Amniotic epithelial cell (primary cell): ENCODE measurements around the gene SOX6.

Experiments used
- DNase-seq: peaks from one replicate; pipeline ENCODE4 v3.0.0-alpha.2; 2010; ENCODE audit warnings: low read depth

SOX6 gene

DNA sequence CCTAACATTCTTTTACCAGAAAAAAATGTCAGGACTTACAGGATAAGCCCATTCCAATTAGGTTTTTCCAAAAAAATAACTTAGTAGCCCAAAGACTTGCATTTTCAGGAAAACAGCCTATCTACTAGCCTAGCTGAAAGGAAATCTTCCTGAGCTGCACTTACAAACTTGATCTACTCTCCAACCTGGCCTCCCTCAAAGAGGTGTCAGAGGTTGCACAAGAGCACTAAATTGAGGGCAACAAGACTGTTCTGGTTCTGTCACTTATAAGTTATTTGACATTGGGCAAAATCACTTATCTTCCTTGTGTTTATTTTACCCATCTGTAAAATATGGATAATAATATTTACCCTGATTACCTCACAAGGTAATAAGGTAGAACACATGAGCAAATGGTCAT lies 7.9 kb upstream of the SOX6 start:
- DNase-seq, result no peak

DNA sequence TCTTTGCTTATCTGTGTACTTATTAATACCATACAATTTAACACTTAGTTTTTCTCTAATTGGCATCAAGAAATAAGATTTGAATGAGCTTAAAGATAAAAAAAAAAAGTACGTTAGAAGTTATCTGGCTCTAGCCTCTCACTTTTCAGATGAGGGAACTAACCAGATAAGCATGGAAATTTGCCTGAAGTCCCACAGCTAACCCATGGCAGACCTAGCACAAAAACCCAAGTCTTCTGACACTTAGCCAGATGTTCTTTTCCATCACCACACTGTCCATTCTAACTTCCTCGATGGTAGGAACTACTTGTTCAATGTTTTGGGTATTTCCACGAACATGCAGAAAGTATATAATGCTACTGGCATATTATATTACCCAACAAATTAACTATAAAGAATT lies 7.4 kb upstream of the SOX6 start:
- no peak for DNase-seq

DNA sequence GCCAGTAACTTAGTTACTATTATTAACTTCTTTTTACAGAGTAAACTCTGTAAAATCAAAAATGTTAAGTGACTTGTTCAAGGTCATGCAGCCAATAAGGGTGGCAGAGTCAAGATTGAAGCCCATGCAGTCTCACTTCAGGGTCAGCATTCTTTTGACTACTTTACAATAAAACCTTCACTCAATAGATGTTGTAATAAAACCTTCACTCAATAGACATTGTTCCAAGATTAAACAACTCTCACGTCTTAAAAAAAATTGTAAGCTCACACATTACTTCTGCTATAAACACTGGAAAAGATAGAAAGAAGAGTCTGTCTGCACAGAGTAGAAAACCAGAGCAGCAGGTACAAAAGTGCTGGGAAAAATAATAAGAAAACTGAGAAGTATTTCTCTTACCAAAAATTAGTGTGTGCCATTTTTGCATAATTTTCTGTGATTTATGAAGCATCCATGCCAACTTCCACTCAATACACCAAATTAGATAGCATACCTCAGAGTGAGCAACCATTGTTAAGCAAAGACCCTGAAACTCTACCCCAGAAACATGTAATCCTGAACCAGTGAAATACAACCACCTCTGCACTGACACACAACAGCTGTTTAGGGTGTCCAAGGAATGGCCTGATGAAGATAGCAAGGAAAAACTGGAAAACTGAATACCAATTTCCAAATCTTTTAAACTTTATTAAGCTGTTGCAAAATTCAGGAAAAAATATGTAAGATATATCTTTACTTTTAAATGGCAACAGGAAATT lies 4.9 kb upstream of the SOX6 start:
- no peak for DNase-seq

DNA sequence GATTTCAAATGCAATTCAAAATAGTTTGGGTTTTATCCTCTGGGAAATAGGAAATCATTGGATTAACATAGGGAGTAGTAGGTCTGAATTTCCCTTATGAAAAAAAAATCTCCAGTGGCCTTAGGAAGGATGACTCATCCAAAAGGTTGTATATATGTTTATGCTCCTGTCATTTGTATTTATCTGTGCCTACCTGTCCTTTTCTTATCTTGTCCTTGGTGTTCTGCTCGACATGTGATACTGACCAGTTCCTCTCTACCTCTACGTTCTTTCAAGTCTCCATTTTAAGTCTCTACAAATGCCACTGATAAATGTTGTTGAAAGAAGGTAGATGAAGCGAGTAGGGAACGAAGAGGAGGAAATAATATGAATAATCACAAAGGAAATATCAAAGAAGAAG lies 3.0 kb upstream of the SOX6 start:
- DNase-seq, result no peak

DNA sequence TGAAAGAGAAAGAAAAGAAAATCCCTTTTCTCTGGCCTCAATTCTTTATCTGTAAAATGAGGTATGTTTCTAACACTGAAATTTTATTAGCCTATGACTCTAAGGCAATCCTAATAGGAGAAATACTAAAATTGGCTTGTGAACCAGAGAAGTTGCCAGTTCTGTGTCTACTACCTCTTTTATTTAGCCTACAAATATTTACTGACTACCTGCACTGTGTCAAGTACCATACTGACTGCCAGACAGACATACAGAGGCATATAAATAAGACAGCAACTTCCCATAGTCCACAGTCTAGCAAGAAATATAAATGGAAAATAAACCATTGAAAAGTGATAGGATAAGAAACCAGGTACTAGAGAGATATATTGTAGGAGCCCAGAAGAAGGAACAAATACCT lies 2.4 kb upstream of the SOX6 start:
- DNase-seq, result no peak

DNA sequence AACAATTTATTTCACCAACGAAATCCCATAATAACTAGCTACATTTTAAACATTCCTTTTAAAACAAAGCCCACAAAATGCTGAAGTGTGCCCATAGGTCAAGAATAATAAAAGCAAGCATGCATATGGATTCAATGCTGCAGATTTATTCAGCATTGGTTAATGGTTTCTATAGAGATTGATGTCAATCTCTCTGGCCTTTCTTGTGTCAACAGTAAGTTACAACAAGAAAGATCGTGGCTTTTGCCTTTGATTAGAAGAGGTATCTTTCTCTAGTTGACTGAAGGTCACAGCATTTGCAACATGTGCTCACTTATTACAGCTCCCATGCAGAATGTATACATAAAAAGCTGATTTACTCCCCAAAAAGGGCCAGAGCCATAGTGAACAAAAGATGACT lies 1.4 kb upstream of the SOX6 start:
- DNase-seq, result no peak

DNA sequence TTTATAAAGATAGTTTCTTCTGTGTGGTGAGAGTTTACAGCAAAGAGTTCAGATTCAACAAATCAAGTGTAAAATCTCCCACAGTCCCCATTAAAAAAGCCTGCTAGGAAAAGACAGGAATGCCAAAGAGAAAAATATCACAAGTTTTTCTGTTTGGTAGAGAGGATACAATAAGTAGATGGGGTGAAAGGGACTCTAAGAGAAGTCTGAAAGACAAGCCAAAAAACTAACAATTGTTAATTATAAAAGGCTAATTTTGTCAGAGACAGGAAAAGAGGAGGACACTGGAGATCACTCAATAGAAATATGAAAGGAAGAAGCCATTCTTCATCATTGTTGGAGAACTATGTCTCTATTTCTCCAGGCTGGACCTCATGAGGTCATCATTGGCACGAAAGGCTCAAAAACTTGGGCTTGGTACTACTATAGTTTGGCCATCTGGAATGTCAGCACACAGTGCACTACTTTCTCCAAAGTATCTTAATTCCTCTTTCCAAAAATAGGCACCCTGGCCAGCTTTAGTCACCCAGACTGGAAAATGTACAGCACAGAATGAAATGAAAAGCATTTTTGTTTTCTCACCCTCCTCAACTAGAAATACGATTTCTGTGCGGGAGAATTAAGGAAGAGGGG lies 531 bp upstream of the SOX6 start:
- peak; percentile 2 for DNase-seq

DNA sequence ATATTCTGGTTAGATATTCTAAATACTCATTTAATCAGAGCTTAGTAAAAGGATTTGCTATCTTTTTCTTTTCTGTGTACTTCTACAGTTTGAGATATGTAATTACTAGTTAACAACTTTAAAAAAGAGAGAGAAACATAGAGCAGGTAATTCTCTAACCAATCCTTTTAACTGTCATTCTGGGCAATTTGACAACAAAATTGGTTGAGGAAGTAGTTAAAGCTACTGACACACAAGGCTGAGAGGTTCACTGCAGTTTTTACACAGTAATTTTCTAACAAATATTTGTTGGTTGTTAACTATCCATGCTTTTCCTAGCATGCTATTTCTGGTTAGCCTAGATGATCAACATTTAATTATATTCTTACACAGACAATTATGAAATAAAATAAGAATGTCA lies 3.6 kb downstream of the SOX6 start:
- no peak for DNase-seq

DNA sequence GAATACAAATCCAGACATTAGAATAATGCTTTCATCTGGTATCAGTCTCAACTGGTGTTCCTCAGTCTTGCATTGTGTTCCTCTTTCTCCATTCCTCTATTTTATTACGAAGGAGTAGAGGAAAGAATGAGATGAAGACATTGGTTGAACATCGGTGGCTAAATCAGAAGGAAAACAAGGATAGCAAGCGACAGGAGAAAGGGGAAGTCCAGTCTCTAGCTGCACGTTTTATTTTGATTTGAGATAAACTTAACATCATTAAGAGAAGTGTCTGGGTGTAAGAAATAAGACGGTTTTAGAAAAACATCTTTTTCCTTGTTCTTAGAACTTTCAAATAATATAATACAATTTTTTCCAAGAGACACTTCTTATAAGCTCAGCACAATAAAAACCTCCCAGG lies 6.2 kb downstream of the SOX6 start:
- no peak for DNase-seq

DNA sequence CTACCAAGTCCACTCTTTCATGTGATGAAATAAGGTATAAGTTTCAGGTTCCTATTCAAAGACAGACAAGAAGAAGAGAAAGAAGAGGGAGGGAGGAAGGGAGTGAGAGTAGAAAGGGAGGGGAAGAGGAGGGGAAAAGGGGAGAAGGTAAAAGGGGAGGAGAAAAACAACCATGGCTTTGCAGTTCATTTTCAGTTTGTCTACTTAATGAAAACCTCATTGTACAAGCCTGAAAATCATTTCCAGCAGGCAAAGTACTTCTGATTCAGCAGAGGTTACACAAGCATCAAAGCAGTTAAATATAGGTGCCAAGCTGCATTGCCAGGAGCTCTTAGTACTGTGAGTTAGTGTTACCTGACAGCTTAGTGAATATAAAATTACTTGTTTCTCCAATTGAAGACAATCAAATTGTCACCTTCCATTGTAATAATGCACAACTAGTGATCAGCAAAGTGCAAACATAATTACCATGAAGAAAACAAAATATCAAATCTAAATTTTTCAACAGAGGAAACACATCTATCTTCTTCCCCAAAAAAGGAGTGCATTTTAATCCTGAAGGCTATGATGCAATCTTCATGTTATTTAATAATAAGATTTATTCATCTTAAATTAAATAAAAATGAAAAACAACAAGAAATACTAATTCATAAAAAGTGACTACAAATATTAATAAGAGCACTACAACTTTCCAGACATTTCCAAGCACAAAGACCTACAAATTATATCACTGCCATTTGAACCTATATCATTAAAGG lies 8.2 kb downstream of the SOX6 start:
- peak; percentile 15 for DNase-seq

DNA sequence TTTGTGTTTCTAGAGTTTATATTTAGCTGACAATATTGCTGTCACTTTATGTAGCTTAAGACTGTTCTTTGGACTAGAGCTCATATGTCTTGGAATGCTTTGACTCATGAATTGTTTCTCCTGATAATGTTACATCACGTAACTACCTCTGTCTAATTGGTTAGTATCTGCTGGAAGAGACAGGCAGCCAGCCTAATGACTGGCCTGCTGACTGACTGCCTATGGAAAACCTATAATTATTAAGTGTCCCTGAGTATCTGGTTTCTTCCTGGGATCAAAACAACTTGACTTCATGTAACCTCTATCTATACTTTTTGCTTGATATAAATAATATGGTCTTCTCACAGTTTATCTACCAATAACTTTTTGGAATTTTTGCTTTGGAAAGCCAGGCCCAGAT lies 9.4 kb downstream of the SOX6 start:
- peak; percentile 47 for DNase-seq

DNA sequence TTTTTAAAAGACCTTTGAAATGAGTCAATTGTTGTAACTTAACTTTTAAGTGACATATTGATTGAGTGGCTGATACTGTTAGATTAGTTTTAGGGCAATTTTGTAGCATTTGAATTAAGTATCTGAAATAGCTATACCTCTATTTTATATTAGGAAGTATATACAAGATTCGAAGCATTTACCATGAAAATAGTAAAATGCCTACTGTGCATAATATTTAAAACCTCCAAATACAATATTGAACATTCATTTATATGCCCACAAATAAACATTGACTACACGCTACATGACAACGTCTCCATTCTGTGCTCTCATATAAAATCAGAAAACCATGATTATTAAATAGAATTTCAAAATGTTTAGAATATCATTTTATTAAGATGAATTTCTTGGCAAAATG lies 14.5 kb downstream of the SOX6 start:
- no peak for DNase-seq

DNA sequence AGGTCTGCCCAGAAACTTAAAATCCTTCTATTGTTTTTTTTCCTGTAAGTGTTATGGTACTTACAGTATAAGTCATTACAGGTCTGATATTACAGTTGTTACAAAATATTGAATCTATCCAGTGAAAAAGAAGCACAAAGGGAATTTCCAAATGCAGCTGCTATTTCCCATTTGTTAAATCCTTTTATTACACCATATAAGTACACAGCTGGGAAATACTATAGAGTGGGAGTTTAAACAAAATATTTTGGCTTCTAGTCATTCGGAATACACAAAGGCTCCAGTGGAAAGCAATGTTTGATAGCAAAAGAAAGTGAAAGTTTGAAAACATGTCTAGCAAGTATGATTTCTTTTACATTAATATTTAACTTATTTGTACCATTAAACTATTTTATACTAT lies 18.0 kb downstream of the SOX6 start:
- DNase-seq, result peak; percentile 59

DNA sequence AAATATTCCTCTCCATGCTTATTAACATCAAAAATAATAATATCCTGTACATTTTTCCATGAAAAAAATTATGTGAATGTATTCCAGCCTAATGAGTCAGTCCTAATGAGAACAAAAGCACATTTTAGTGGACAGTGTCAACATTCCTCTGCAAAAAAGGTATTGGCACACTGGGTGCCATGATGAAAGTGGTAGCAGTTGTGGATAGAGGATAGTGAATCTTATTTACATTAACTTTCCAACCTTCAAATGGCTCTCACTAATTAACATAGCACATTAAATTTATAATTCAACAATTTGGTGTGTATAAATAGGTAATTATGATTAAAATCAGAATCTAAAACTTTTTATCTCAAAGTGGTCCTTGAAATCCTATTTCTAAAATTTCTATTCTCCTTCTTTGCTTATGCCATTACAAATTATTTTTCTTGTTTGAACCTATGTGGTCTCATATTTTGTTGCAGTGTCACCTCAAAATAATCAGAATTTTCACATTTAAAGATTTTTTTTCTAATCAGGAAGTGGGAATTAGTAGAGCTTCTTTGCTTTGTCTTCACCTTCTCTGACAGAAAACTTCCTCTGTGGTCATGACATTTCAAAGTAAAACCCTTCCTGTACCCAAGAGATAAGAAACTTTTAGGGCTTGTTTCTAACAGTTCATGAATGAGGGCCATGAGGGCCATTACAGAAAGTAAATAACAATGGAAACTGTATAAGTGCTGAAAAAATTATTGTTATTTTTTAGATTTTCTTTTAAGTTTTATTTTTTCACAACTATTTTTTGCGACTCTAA lies 18.7 kb downstream of the SOX6 start:
- DNase-seq, result no peak

DNA sequence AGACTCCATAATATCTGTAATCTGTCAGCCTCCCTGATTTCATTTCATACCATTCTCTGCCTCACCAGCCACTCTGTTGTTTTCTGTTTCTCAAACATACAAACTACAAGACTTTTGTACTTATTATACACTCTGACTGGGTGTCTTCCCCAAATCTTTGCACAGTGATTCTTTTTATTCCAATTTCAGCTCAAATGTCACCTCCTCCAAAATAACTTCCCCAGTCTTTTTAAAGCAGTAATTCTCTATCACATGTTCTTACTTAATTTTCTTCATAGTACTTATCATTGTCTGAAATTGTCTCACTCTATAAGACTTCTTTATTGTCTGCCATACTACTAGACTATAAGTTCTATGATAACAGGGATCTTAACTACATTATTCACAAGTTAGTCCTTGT lies 19.6 kb downstream of the SOX6 start:
- DNase-seq, result no peak

DNA sequence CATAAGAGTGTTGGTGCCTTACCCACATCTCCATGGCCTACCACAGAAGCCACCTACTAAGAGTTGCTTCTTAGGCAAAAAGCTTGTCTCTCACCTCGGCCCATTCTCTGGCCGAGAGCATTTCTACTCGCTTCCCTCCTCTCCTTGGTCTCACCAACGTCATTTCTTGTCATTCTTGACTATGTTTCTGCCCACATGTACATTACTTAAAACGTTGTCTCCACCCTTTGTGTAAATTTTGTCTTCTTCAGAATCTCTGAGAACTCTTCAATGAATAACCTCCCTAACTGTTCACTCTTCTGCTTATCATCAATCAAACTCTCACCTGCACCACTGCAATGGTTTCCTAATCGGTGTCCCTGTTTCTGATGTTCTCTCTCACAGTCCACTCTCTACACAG lies 20.1 kb downstream of the SOX6 start:
- DNase-seq, result no peak

DNA sequence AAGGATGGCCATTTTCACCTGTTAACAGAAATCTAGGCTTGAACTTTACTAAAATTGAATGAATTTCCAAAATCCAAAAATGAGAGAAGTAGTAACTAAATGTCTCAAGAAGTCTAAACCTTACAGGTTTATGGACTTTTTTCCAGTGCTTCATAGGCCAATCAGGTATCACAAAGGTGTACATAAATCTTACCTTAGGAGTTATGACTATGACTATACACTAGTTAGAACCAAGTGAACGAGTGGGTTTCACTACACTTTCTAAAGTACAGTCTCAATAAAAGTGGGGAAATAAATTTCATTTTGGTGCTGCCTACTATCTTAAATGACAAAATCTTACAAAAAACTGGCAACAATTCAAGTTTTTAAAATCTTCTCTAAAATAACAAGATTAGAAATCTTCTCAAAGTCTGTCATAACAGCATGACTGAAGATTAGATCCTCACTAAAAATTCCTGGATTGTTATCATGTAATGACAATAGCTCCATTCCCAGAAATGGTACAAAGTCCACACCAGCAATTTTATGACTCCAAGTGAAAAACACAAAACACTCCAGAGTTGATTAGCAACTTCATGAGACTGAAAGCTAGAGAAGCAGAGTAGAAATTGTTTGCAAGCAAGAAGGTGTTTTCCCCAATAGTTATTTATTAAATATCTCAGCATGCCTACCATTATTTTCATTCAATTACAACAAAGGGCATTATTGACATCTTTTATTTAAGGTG lies 20.9 kb downstream of the SOX6 start:
- DNase-seq, result no peak

DNA sequence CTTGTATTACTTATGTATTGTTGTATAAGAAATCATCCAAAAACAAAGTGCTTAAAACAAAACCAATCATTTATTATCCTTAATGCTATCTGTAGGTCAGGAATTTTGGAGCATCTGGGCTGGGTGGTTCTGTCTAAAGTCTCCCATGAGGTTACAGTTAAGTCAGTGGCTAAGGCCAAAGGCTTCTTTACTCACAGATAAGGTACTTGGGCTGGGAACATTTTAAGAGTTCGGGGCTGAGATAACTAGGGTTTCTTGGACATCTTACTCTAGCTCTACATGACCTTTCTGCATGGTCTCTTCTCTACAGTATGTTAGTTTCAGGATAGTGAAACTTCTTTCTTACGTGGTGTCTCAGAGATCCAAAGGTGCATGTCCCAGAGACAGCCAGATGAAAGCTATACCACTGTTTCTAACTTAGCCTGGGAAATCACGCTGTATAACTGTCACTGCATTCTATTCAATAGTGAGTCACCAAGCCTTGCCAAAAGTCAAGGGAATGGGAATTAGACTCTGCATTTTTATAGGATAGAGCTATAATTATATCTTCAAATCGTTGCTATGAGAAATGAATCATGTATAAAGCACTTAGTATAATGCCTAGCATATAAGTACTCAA lies 29.6 kb downstream of the SOX6 start:
- DNase-seq, result no peak

DNA sequence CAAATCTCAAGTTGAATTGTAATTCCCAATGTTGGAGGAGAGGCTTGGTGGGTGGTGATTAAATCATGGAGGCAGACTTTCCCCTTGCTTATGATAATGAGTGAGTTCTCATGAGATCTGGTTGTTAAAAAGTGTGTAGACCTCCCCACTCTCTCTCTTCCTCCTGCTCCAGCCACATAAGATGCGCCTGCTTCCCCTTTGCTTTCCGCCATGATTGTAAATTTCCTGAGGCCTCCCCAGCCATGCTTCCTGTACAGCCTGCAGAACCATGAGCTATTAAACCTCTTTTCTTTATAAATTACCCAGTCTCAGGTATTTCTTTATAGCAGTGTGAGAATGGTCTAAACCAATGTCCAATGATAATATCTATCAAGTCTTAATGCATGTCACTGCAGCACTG lies 34.2 kb downstream of the SOX6 start:
- no peak for DNase-seq

DNA sequence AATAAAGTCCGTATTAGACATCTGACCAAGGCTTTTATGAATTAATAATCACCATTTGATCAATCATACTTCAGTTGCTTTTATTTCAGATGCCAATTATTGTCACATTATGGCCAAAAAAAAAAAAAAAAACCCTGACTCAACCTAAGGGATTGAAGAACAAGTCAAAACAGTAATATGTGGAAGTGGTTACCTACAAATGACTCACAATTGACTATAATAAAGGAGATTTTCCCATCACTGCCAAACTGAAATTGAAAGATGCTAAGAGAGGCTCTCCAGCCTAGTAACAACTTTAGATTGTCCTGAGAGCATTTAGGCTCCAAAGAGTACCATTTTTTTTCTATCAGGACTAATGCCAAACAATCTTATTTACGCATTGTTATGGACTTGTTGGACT lies 35.2 kb downstream of the SOX6 start:
- no peak for DNase-seq

DNA sequence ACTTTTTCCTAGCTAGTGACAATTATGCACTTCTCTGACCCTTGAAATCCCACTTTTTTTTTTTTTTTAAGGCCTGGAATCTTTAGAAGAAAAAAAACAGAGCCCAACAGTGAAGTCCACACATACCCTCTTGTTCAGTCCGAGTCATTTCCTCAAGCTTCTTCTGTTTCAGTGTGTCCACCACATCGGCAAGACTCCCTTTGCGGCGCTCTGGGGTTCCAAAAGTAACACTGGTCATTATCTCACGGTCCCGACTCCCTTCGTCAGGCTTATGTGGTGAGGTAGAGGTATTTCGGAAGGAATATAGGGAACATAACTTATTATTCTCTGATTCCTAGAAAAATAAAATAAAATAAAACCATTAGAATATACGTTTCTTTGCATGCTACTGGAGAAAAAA lies 38.0 kb downstream of the SOX6 start:
- DNase-seq, result no peak
